Trophoblast cell (in vitro differentiated cells and primary cell): ENCODE results near the gene GBX1.

ENCODE experiments used
- DNase-seq, 2 donors: peaks; one replicate each; pipeline ENCODE4 v3.0.0-alpha.2; 2016
- H2AFZ ChIP-seq: 2 replicates; pipeline ENCODE4 v1.6.1; 2013; ENCODE audit warnings: low read length, moderate library complexity, mild to moderate bottlenecking; ENCODE audit not compliant: insufficient read depth, poor library complexity
- H2AK5ac ChIP-seq: 2 replicates; pipeline ENCODE4 v1.6.1; 2013; ENCODE audit warnings: mild to moderate bottlenecking, low read length
- H2BK120ac ChIP-seq: 2 replicates; pipeline ENCODE4 v1.6.1; 2013; ENCODE audit warnings: low read length, mild to moderate bottlenecking, moderate library complexity; ENCODE audit not compliant: insufficient read depth, poor library complexity
- H2BK12ac ChIP-seq: 2 replicates; pipeline ENCODE4 v1.6.1; 2013; ENCODE audit warnings: mild to moderate bottlenecking, low read length, moderate library complexity
- H2BK5ac ChIP-seq: 2 replicates; pipeline ENCODE4 v1.6.1; 2013; ENCODE audit warnings: low read length, low read depth, moderate library complexity, mild to moderate bottlenecking; ENCODE audit not compliant: poor library complexity
- H3K14ac ChIP-seq: 2 replicates; pipeline ENCODE4 v1.6.1; 2013; ENCODE audit warnings: mild to moderate bottlenecking, low read length
- H3K18ac ChIP-seq: 2 replicates; pipeline ENCODE4 v1.6.1; 2013; ENCODE audit warnings: mild to moderate bottlenecking, low read length
- H3K23ac ChIP-seq: 2 replicates; pipeline ENCODE4 v1.6.1; 2013; ENCODE audit warnings: low read length
- H3K27ac ChIP-seq: 2 replicates; pipeline ENCODE4 v1.5.1; 2013; ENCODE audit warnings: low read depth, mild to moderate bottlenecking, inconsistent platforms, low read length, moderate library complexity
- H3K27me3 ChIP-seq: 2 replicates; pipeline ENCODE4 v1.6.1; 2013; ENCODE audit warnings: inconsistent platforms, mild to moderate bottlenecking, low read length, moderate library complexity; ENCODE audit not compliant: insufficient read depth
- H3K36me3 ChIP-seq, 2 experiments: 1 replicate in 1 of 2; 2 replicates in 1 of 2; pipeline ENCODE4 v1.6.1; 2013; ENCODE audit warnings: low read length in 2 of 2, mild to moderate bottlenecking in 2 of 2, moderate library complexity in 1 of 2; ENCODE audit not compliant: insufficient read depth in 2 of 2, control insufficient read depth in 1 of 2
- H3K4ac ChIP-seq: 2 replicates; pipeline ENCODE4 v1.6.1; 2013; ENCODE audit warnings: low read depth, mild to moderate bottlenecking, low read length, moderate library complexity
- H3K4me1 ChIP-seq, 2 experiments: 1 replicate in 1 of 2; 2 replicates in 1 of 2; pipeline ENCODE4 v1.6.1; 2013; ENCODE audit warnings: low read length in 2 of 2, mild to moderate bottlenecking in 2 of 2, moderate library complexity in 1 of 2; ENCODE audit not compliant: insufficient read depth in 2 of 2, control insufficient read depth in 1 of 2
- H3K4me2 ChIP-seq: 2 replicates; pipeline ENCODE4 v1.6.1; 2013; ENCODE audit warnings: inconsistent platforms, mild to moderate bottlenecking, low read length, moderate library complexity
- H3K4me3 ChIP-seq: 2 replicates; pipeline ENCODE4 v1.5.1; 2013; ENCODE audit warnings: mild to moderate bottlenecking, low read depth, low read length, inconsistent platforms
- H3K79me1 ChIP-seq: one replicate; pipeline ENCODE4 v1.6.1; 2013; ENCODE audit warnings: low read length
- H3K79me2 ChIP-seq: 2 replicates; pipeline ENCODE4 v1.6.1; 2013; ENCODE audit warnings: low read length, mild to moderate bottlenecking; ENCODE audit not compliant: control insufficient read depth, insufficient read depth, poor library complexity
- H3K9ac ChIP-seq: 2 replicates; pipeline ENCODE4 v1.6.1; 2013; ENCODE audit warnings: mild to moderate bottlenecking, low read length
- H3K9me3 ChIP-seq: 2 replicates; pipeline ENCODE4 v1.6.1; 2013; ENCODE audit warnings: low read depth, mild to moderate bottlenecking, control low read depth, inconsistent platforms, low read length; ENCODE audit not compliant: insufficient read depth
- H4K12ac ChIP-seq: 2 replicates; pipeline ENCODE4 v1.6.1; 2013; ENCODE audit warnings: low read depth, mild to moderate bottlenecking, low read length, moderate library complexity
- H4K8ac ChIP-seq: 2 replicates; pipeline ENCODE4 v1.6.1; 2013; ENCODE audit warnings: low read depth, mild to moderate bottlenecking, low read length, moderate library complexity
- H4K91ac ChIP-seq: one replicate; pipeline ENCODE4 v1.6.1; 2013; ENCODE audit warnings: low read depth, mild to moderate bottlenecking, low read length, moderate library complexity
- WGBS: extraction: QIAGEN DNeasy Blood & Tissue Kit; methylation state at CpG from one replicate; pipeline ENCODE4 v1.1.7; 2013; ENCODE audit warnings: missing lambda C conversion rate; ENCODE audit not compliant: insufficient read length, insufficient coverage; ENCODE audit errors: extremely low coverage; 5-methylcytosine and 5-hydroxymethylcytosine counted together

The GBX1 gene

DNA sequence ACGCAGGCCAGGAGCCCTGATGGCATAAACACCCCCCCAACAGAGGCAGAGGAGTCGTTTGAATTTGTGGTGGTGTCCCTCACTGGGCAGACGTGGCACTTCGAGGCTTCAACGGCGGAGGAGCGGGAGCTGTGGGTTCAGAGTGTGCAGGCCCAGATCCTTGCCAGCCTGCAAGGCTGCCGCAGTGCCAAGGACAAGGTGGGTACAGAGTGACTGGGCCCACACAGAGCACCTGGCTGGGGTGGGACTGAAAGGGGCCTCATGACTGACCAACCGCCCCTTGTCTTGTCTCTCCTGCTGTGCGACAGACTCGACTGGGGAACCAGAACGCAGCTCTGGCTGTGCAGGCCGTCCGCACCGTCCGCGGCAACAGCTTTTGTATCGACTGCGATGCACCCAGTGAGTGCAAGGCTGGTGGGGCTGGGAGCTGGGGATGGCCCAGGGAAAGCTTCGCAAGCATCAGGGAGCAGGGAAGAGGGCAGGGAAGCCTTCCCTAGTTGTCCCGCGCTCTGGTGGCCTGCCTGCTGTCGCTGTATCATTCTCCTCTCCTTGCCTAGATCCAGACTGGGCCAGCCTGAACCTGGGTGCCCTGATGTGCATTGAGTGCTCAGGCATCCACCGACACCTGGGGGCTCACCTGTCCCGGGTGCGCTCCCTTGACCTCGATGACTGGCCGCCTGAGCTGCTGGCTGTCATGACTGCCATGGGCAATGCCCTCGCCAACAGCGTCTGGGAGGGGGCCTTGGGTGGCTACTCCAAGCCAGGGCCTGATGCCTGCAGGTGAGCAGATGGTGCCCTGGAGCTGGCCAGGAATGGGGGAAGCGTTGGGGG is 25.4 kb downstream of the GBX1 start:
- no peak overlapping the region for H2AFZ ChIP-seq
- H3K9ac ChIP-seq = no peak overlapping the region
- no peak overlapping the region for H3K4ac ChIP-seq
- no peak overlapping the region for H2BK120ac ChIP-seq
- no peak overlapping the region for H3K4me2 ChIP-seq
- no peak overlapping the region for H2BK5ac ChIP-seq
- no peak overlapping the region for H4K8ac ChIP-seq
- H3K4me3 ChIP-seq = no peak overlapping the region
- no peak overlapping the region for H4K12ac ChIP-seq
- H3K36me3 ChIP-seq = peaks cover 64 to 72% of the 10 kb centered on the region in 2 experiments
- H3K27ac ChIP-seq = no peak overlapping the region
- no peaks in the 10 kb centered on the region for H3K4me1 ChIP-seq
- WGBS = no CpG with 5 or more reads among the region's 31 CpGs
- no peaks in the 10 kb centered on the region for H3K27me3 ChIP-seq
- no peaks in the 10 kb centered on the region for H3K9me3 ChIP-seq
- H2AK5ac ChIP-seq = no peak overlapping the region
- no peak overlapping the region for H3K18ac ChIP-seq
- no peak for DNase-seq
- H3K79me2 ChIP-seq = no peaks in the 10 kb centered on the region
- H3K79me1 ChIP-seq = no peaks in the 10 kb centered on the region
- H2BK12ac ChIP-seq = no peak overlapping the region
- no peak overlapping the region for H3K14ac ChIP-seq
- no peak overlapping the region for H4K91ac ChIP-seq
- no peak overlapping the region for H3K23ac ChIP-seq

DNA sequence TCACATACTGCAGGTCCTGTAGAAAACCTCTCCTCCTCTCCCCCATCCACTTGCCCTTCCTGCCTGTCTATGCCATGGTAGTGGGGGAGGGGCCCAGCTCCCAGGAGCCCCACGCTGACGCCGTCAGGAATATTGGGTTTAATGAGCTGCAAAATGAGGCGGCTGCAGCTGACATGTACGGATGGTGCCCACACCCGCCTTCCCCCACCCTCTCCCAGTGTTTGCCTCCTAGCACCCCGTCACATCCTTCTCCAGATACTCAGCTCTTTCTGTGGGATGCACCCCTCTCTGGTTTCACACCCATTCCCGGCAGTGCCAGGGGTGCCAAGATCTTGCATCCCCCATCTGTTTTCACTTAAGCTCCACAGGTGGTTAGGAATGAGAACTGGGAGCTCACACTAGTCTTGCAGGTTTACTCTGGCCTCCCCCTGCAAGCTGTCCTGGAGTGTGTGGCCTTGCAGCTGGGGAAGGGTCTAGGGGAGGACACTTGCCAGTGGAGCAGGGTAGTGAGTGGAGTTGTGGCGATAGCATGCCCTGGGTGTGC is 26.1 kb downstream of the GBX1 start:
- no peak overlapping the region for H3K9ac ChIP-seq
- no peaks in the 10 kb centered on the region for H3K79me2 ChIP-seq
- no peak overlapping the region for H2AK5ac ChIP-seq
- peaks cover 70 to 78% of the 10 kb centered on the region in 2 experiments for H3K36me3 ChIP-seq
- H3K9me3 ChIP-seq = no peaks in the 10 kb centered on the region
- no peak overlapping the region for H3K18ac ChIP-seq
- H4K12ac ChIP-seq = no peak overlapping the region
- H3K27me3 ChIP-seq = no peaks in the 10 kb centered on the region
- peaks cover 0 to 3% of the 10 kb centered on the region in 2 experiments for H3K4me1 ChIP-seq
- H3K4me3 ChIP-seq = no peak overlapping the region
- no peak overlapping the region for H3K23ac ChIP-seq
- no peak overlapping the region for H3K27ac ChIP-seq
- no peaks in the 10 kb centered on the region for H3K79me1 ChIP-seq
- no peak overlapping the region for H4K91ac ChIP-seq
- H2AFZ ChIP-seq = no peak overlapping the region
- H2BK5ac ChIP-seq = no peak overlapping the region
- no CpG with 5 or more reads among the region's 9 CpGs for WGBS
- no peak overlapping the region for H2BK12ac ChIP-seq
- no peak overlapping the region for H3K14ac ChIP-seq
- DNase-seq = no peak
- H2BK120ac ChIP-seq = no peak overlapping the region
- no peak overlapping the region for H3K4me2 ChIP-seq
- no peak overlapping the region for H3K4ac ChIP-seq
- H4K8ac ChIP-seq = no peak overlapping the region

- no peak overlapping the region for H3K23ac ChIP-seq
- H3K9ac ChIP-seq = no peak overlapping the region
- no peak overlapping the region for H3K18ac ChIP-seq
- H2BK120ac ChIP-seq = no peak overlapping the region
- no peak overlapping the region for H4K91ac ChIP-seq
- H3K9me3 ChIP-seq = no peaks in the 10 kb centered on the region
- no peaks in the 10 kb centered on the region for H3K27me3 ChIP-seq
- H3K4me3 ChIP-seq = no peak overlapping the region
- no peak overlapping the region for H3K14ac ChIP-seq
- no peak overlapping the region for H2BK5ac ChIP-seq
- H3K79me2 ChIP-seq = no peaks in the 10 kb centered on the region
- H3K27ac ChIP-seq = no peak overlapping the region
- no peak for DNase-seq
- H3K4me1 ChIP-seq = peaks cover 0 to 3% of the 10 kb centered on the region in 2 experiments
- no peaks in the 10 kb centered on the region for H3K79me1 ChIP-seq
- peaks cover 75 to 84% of the 10 kb centered on the region in 2 experiments for H3K36me3 ChIP-seq
- H3K4me2 ChIP-seq = no peak overlapping the region
- H2AK5ac ChIP-seq = no peak overlapping the region
- H4K8ac ChIP-seq = no peak overlapping the region
- H4K12ac ChIP-seq = no peak overlapping the region
- H3K4ac ChIP-seq = no peak overlapping the region
- WGBS = no CpG with 5 or more reads among the region's 7 CpGs
- no peak overlapping the region for H2AFZ ChIP-seq
- H2BK12ac ChIP-seq = no peak overlapping the region
These were observed 26.7 kb downstream of the GBX1 start for GRCh38 chr7:151140826-151141225.

GRCh38 chr7:151139791-151140190 is 27.7 kb downstream of the GBX1 start:
- H3K79me1 ChIP-seq = no peaks in the 10 kb centered on the region
- H4K12ac ChIP-seq = no peak overlapping the region
- no peak overlapping the region for H4K91ac ChIP-seq
- H3K4ac ChIP-seq = no peak overlapping the region
- no peak overlapping the region for H3K23ac ChIP-seq
- DNase-seq = no peak
- no peak overlapping the region for H2BK120ac ChIP-seq
- no peak overlapping the region for H2AFZ ChIP-seq
- no peak overlapping the region for H3K14ac ChIP-seq
- H3K9ac ChIP-seq = no peak overlapping the region
- H2AK5ac ChIP-seq = no peak overlapping the region
- H3K79me2 ChIP-seq = no peaks in the 10 kb centered on the region
- no peaks in the 10 kb centered on the region for H3K9me3 ChIP-seq
- peaks cover 84 to 89% of the 10 kb centered on the region in 2 experiments for H3K36me3 ChIP-seq
- no peak overlapping the region for H2BK5ac ChIP-seq
- no peak overlapping the region for H3K27ac ChIP-seq
- H4K8ac ChIP-seq = no peak overlapping the region
- H3K18ac ChIP-seq = no peak overlapping the region
- WGBS = no CpG with 5 or more reads among the region's 9 CpGs
- no peak overlapping the region for H3K4me2 ChIP-seq
- H3K4me1 ChIP-seq = peaks cover 0 to 3% of the 10 kb centered on the region in 2 experiments
- no peak overlapping the region for H2BK12ac ChIP-seq
- H3K4me3 ChIP-seq = no peak overlapping the region
- H3K27me3 ChIP-seq = no peaks in the 10 kb centered on the region
